Measurements from ENCODE around the gene CEACAM7.

- TF ChIP-seq RAD21 (IDR thresholded peaks at IDR 0.05; ENCODE audit: low read depth) (no peak), POLR2A (IDR thresholded peaks at IDR 0.05; ENCODE audit: borderline replicate concordance, extremely low read depth, insufficient read depth, insufficient read length) (no peak), JUND (IDR thresholded peaks at IDR 0.05) (no peak), EZH2phosphoT487 (IDR thresholded peaks at IDR 0.05; ENCODE audit: borderline replicate concordance) (no peak), EZH2 (IDR thresholded peaks at IDR 0.05) (no peak), CEBPB (IDR thresholded peaks at IDR 0.05; ENCODE audit: low read depth) (no peak), SIN3A (IDR thresholded peaks at IDR 0.05; ENCODE audit: low read depth) (no peak), POLR2AphosphoS5 (IDR thresholded peaks at IDR 0.05; ENCODE audit: low read depth, low read length) (no peak), MAX (IDR thresholded peaks at IDR 0.05) (no peak), FOSL1 (IDR thresholded peaks at IDR 0.05; ENCODE audit: low read depth) (no peak), ZNF274 (IDR thresholded peaks at IDR 0.05; ENCODE audit: low read depth, low read length) (no peak), ATF3 (IDR thresholded peaks at IDR 0.05) (no peak)
- TF ChIP-seq, protein P1, sequence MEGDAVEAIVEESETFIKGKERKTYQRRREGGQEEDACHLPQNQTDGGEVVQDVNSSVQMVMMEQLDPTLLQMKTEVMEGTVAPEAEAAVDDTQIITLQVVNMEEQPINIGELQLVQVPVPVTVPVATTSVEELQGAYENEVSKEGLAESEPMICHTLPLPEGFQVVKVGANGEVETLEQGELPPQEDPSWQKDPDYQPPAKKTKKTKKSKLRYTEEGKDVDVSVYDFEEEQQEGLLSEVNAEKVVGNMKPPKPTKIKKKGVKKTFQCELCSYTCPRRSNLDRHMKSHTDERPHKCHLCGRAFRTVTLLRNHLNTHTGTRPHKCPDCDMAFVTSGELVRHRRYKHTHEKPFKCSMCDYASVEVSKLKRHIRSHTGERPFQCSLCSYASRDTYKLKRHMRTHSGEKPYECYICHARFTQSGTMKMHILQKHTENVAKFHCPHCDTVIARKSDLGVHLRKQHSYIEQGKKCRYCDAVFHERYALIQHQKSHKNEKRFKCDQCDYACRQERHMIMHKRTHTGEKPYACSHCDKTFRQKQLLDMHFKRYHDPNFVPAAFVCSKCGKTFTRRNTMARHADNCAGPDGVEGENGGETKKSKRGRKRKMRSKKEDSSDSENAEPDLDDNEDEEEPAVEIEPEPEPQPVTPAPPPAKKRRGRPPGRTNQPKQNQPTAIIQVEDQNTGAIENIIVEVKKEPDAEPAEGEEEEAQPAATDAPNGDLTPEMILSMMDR (IDR thresholded peaks at IDR 0.05 in 2 of 3, conservative IDR thresholded peaks at IDR 0.05 in 1 of 3; ENCODE audit: borderline replicate concordance in 1 of 3, insufficient read depth in 1 of 3, low read depth in 2 of 3, low read length in 2 of 3) = no peak
- TF ChIP-seq, protein P2, sequence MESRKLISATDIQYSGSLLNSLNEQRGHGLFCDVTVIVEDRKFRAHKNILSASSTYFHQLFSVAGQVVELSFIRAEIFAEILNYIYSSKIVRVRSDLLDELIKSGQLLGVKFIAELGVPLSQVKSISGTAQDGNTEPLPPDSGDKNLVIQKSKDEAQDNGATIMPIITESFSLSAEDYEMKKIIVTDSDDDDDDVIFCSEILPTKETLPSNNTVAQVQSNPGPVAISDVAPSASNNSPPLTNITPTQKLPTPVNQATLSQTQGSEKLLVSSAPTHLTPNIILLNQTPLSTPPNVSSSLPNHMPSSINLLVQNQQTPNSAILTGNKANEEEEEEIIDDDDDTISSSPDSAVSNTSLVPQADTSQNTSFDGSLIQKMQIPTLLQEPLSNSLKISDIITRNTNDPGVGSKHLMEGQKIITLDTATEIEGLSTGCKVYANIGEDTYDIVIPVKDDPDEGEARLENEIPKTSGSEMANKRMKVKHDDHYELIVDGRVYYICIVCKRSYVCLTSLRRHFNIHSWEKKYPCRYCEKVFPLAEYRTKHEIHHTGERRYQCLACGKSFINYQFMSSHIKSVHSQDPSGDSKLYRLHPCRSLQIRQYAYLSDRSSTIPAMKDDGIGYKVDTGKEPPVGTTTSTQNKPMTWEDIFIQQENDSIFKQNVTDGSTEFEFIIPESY (IDR thresholded peaks at IDR 0.05; ENCODE audit: extremely low read depth, insufficient replicate concordance, low read length) = no peak
These were observed 46.5 kb upstream of the CEACAM7 start for GRCh38 chr19:41734585-41734984.
